ENCODE measurements around the gene CEP70.

Gene CEP70

GRCh38 chr3:138450181-138450580, 143.9 kb downstream of the CEP70 start:
- DNase-seq = no peak

GRCh38 chr3:138449490-138449889, 144.6 kb downstream of the CEP70 start:
- no peak for DNase-seq

- DNase-seq = no peak
These were observed 145.4 kb downstream of the CEP70 start for GRCh38 chr3:138448631-138449030.

- DNase-seq = no peak
These were observed 148.4 kb downstream of the CEP70 start for GRCh38 chr3:138445654-138446053.

- no peak for DNase-seq
These were observed 148.8 kb downstream of the CEP70 start for GRCh38 chr3:138445236-138445635.

All from T-helper 9 cell (primary cell).